Activated CD4-positive, alpha-beta T cell treated with anti-CD3 and anti-CD28 coated beads, Interleukin-2, amount 50 U/mL, for 16 hours (primary cell): ENCODE data around the gene EML1.

ENCODE experiments used
- DNase-seq: peaks from one replicate; pipeline ENCODE4 v3.0.0-alpha.2; 2020

Gene EML1

DNA sequence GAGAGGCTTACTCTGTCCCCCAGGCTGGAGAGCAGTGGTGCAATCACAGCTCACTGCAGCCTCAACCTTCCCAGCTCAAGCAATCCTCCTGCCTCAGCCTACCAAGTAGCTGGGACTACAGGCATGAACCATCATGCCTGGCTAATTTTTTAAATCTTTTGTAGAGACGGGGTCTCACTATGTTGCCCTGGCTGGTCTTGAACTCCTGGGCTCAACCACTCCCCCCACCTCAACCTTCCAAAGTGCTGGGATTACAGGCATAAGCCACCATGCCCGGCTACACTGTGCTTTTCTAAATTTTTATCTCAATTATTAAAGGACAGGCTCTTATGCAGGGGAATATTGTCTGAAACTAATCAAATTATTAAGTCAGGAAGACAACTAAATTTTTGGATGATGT is 44.6 kb downstream of the EML1 start:
- DNase-seq, result no peak

DNA sequence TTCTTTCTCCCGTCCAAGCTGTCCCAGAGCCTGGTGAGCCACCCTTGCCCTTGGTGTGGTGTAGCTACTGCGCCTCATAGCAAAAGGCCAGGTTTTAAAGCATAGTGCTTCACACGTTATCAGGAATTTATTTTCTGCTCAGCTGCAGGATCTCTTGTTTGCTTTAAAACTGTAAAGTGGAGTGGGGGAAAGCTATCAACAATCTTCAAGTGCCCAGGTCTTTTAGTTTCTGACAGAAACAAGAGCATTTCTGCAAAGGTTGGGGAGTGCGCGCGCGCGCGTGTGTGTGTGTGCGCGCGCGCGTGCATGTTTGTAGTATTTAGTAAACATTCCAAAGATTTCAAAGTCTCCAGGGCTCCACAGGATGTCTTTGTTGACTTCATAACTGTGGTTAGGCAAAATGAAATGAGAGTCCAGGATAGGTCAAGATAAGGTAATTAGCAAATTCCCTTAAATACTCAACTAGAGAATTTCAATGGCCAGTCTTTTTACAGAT is 45.5 kb downstream of the EML1 start:
- DNase-seq, result no peak

DNA sequence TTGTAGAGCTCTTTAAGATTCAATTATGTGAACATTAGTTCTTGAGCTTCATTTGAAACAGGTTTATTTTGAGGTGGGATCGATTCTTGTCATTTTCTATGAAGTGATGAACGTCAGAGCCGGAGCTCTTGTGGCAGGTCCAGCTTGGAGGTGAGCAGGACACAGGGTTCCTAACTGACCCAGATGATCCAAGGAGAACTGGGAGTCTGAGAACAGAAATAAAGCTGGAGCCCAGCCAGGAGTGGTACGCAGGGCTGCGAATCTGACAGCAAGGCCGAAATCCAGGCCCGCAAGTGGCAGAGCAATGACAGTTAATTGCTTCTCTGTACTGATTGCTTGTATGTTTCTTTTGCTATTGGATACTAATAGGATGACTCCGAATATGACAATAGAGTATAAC is 46.5 kb downstream of the EML1 start:
- no peak for DNase-seq

DNA sequence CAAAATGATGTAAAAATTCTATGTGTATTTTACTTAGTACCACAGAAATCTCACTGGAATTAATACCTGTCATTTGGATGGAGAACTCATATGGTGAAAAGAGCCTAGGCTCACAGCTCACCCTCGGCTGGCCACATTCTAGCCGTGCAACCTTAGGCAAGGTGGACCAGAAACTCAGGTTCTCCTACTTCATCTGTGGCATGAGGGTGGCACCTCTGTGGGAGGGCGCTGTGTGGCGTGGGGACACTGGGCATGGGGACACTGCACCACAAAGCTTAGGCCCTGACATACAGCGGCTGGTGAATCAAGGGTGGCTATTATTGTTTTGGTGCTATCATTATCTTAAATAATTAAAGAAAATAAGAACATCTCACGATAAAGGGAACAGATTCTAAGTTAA is 47.1 kb downstream of the EML1 start:
- DNase-seq, result no peak

DNA sequence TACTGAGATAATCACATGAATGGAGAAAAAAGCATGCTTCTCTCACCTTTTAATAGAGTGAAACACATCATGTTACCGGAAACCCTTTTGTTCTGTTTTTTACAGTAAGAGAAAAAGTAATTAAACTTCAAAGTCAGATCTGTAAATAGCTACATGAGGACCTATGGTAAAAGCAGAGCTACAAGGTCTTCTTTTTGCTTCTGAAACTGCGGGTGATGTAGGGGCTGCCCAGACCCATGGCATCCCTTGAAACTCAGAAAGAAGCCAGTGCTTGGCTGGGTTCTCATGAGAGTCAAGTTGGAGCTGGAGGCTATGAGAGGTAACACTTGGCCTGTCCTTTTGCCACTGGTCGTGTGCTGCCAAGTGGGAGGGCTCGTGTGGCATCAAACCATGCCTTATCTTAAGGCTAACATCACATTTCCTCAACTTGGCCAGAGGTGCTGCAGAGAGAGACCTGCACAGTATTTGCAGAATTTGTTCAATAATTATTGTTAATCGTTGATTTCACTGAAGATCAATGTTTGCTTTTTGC is 47.6 kb downstream of the EML1 start:
- DNase-seq, result no peak

DNA sequence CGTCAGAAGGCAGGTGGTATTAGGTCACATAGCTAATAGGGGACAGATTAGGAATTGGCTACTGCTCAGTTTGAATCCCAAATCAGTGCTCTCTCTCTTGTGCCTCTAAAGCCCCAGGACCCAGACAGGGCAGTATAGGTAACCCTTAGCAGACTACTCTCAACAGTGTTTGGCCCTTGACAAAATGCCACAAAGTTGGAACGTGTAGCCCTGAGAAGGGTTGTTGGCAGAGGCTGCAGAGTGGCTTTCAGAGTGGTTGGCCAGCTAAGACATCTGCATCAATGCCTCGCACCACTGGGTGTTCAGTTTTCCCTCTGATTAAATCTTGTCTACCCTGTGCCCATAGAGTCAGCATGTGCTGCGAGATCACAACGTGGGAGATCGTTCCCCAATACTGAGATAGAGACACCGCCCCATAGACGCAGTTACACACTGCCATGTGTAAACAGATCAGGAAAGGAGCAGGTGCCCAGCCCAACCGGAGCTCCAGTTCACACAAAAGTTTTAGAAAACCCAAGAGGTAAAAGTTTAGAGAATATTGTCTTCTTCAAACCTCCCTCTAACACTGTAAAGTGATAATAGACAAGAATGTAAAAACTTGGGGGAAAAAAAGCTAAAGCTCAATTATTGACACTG is 48.3 kb downstream of the EML1 start:
- no peak for DNase-seq

DNA sequence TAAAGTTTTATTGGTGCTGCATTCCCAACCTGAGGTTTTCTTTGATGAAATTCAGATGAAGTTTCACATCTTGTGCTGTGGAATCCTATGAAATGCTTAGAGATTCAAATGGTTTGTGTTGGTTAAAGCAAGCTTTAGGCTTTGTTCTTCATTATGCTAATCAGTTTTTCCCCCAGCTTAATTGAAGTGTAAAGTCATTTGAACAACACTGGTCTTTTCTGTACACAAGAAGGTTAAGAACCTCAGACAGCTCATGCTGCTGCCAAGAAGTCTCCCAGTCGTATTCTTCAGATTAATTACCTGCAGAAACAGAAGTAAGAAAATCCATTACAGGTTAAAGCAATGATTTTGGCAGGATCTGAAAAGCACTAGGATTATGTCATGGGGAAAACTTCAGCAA is 48.9 kb downstream of the EML1 start:
- no peak for DNase-seq

DNA sequence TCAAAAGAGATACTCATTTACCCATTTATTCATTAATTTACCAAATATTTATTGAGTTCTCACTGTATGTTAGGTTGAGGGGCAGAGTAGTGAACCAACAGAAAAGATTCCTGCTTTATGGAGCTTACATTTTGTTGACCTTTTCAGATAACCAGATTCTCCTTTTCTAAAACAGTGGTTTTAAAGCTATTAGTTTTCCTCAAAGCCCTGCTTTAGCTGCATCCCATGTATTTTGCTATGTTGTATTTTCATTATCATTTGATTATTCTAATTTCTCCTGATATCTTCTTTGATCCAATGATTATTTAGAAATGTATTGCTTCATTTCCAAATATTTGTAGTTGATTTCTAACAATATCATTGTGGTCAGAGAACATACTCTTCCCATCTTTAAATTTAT is 53.6 kb downstream of the EML1 start:
- no peak for DNase-seq

DNA sequence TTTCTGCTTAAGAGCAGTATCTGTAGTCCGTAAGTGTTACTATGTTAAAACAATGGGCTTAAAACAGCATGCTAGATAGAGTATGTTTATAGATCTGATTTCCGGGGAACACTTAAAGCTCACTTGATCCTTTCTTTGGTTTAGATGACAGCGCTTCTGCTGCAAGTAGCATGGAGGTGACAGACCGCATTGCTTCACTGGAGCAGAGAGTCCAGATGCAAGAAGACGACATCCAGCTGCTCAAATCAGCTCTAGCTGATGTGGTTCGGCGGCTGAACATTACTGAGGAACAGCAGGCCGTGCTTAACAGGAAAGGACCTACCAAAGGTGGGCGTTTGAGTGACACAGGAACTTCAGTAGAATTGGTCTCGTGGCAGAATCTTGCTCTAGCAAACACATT is 57.5 kb downstream of the EML1 start:
- DNase-seq, result no peak

DNA sequence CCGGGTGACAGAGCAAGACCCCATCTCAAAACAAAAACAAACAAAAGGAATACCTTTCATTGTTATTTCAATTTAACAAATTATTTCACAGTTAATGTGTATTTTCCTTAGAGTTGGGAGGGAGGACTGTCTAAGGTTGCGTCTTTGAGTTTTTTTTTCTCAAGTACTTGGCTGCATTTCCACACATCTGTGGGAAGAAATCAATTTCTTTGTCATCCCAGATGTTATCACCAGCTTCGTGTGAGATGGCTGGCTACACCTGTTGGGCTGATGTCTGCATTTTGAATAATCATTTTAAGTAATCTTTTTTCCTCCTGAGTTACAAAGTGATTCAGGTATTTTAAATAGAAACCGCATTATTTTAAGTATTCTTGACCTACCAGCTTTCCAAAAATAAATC is 59.4 kb downstream of the EML1 start:
- no peak for DNase-seq

DNA sequence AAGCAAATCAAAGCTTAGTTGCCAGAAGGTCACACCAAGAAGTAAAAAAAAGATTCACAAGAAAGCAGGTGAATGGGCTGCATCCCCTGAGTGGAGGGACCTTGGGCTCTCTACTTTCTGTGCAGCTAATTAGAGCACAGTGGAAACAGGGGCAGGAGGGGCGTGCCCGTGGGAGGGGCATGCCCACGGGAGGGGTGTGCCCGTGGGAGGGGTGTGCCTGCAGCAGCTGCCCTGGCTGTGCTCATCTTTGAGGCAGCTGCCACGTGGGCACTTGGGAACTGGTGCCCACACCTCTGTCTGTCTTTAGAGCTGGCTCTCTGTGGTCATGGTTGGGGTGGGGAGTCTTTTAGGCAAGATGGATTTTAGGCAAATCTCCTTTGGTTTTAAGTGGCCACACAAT is 60.0 kb downstream of the EML1 start:
- no peak for DNase-seq

DNA sequence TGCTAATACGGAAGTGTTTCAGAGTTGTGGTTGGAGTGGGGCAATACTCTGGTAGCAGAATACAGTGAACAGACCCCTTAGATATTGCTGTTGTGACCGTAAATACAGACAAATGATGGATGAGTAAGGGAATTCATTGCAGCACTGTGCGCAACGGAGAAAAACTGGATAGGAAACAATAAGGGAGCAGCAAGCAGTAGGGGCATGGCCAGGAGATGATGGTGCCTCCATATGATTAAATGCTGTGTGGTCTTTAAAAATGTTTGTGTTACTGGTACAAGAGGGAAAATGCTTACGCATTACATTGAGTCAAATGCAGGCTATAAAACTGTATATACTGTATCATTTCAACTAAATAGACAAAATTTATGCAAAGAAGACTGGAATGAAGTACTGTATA is 61.6 kb downstream of the EML1 start:
- DNase-seq, result no peak

DNA sequence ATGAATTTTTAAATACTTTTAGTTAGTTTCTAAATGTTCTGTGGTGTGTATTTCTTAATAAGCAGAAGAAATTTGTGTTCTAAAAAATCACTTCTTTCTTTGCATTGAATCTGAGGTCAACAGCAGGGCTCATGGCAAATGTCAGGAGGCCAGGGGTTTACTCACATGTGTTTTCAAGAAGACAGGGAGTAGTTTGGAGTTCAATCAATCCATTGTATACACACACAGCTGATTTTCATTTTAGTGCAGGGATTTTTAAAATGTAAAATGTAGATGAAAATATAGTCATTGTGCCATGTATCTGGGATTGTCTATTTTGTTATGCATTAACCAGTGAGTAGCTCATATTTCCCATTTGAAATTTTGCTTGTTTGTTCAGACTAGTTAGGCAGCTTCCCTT is 62.1 kb downstream of the EML1 start:
- no peak for DNase-seq

DNA sequence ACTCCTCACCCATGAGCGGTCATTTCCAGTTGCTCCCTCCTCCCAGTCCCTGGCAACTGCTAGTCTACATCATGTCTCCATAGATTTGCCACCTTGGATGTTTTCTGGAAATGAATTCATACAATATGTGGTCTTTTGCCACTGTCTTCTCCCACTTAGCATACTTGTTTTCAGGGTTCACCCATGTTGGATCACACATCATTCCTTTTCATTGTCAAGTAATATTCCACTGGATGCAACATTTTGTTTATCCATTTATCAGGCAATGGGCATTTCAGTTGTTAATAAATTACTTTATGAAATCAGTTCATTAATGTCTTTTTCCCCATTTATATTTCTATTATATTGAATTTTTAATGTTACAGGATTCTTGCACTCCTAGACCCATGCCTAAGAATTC is 64.3 kb downstream of the EML1 start:
- no peak for DNase-seq

DNA sequence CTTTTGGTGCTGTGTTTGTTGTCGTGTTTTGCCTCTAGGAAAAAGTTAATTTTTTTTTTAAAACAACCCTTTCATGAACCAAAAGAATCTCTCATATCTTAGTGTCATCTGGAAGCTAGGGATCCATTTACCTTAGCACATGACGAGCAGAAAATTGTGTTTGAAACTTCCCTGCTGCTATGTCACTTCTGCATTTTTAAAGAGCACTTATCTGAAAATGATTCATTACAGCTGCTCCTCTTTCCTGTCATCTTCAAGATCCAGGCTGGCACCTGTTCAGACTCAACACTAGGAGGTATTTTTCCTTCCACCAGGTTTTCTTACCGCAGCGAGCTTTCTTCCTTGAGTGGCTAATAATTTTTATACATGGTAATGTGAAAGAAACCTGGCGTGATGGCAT is 67.0 kb downstream of the EML1 start:
- no peak for DNase-seq

DNA sequence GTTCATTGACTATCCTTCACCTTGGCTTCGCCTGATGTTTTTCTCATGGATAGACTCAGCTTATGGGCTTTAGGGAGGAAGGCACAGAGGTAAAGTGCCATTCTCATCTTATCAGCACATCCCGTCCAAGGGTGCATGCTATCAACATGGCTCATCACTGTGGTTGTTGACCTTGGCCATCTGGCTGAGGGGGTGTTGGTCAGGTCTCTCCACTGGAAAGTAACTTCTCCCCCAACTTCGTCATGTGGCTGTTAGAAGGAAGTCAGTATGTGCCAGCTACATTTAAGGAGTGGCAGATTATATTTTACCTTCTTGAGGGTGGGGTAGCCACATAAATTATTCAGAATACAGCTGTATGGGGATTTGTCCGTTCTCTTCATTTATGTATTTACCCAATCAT is 68.9 kb downstream of the EML1 start:
- no peak for DNase-seq

DNA sequence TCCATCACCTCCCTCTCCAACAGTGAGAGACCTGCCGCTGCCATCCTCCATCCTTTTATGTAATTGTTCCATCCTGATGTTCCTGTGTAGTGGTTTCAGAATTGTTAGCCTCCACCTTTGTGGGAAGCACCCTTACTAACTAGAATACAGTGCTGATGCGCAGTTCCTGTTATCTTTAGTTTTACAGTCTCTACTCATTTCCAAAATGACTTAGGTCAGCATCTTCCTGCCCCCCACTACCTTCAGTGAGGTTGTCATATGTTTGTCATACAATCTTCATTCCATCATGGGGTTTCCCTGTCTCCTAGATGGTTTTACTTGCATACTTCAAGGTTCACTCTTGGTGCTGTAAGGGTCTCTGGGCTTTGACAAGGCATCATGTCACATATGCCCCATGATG is 69.8 kb downstream of the EML1 start:
- DNase-seq, result no peak

DNA sequence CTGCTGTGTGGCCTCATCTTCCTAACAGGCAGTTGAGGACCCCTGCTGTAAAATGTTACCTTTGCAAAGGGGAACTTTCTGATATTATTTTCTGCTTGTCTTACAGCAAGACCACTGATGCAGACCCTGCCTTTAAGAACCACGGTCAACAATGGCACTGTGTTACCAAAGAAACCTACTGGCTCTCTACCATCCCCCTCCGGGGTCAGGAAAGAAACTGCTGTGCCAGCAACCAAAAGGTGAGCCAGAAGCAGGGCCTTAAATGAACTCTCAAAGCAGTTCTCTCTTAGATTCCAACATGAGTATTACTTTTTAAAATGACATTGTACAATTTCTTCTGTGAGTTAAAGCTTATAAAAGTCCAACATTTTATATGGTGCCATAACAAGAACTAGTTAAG is 72.2 kb downstream of the EML1 start:
- no peak for DNase-seq

DNA sequence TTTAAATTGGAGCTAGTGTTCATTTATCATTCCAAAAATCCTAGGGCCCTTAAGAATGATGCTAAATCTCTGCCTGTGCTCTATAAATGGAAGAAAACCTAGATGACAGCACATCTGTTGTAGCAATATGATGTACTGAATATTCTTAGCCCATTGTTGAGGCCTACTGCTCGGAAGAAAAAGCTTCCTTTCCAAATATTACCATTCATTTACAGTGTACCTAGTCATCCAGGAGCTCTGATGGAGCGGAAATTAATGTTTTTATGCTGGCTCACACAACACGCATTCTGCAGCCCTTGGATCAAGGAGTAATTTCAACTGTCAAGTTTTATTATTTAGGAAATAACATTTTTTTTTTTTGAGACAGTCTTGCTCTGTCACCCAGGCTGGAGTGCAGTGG is 77.4 kb downstream of the EML1 start:
- no peak for DNase-seq

DNA sequence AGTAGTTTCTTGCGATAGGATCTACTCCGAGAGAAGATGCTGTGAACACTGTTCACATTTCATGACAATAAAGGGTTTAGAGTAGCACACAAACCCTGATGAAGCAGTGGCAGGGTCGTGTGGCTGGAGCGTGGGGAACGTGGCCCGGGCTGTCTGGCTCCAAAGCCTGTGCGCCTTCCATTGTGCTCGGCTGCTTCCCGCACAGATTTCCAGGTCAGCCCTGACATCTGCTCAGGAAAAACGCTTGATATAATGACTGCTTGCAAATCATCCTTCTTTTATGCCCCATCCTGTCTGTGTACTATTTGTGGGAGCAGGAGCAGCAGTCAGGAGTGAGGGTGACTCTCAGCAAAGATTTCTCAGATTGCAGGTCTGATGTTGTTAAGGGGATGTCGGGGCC is 78.6 kb downstream of the EML1 start:
- no peak for DNase-seq

DNA sequence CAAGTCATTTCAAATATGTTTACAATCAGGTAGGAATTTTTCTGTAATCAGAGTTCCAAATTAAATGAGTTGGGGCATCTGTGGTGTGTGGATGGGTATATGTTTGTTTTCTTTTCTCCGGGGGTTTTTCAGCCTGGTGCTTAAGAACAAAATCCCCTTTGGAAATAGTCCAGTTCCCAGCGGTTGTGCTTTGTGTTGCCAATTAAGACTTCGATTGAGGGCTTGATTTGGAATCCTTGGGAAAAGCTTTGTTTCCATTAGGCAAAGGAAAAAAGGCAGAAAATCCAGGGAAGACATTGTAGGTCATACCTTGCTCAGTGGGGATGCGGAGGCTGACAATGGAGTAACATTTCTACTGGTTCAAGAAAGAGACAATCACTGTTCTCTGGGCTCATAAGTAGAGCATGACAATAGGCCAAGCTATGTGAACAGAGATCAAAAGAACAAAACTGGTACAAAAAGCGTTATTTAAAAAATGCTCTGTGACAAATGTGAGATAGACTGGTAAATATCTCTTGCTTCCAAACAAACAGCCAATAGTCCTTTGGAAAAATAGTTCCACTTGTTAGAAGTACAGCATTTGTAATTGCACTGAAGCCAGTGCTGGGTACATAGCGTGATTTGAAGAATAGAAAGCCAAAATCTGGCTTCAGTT is 79.7 kb downstream of the EML1 start:
- DNase-seq, result no peak

DNA sequence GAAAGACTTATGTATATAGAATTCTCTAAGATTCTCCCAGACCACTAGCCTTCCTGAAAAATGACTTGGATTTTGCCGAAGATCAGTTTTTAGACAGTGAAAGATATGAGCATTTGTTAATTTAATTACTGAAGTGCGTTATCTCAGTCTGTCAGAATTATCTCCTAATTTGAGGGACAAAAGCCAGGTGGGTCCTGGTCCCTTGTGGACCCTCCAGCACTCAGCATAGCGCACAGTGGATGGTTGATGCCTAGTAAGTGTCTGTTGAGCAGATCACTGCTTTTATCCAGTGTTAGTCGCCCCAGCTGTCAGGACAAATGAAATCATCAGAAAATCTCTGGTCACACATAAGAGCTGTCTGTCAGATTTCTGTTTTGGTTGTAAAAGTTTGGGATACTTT is 80.4 kb downstream of the EML1 start:
- DNase-seq, result no peak

DNA sequence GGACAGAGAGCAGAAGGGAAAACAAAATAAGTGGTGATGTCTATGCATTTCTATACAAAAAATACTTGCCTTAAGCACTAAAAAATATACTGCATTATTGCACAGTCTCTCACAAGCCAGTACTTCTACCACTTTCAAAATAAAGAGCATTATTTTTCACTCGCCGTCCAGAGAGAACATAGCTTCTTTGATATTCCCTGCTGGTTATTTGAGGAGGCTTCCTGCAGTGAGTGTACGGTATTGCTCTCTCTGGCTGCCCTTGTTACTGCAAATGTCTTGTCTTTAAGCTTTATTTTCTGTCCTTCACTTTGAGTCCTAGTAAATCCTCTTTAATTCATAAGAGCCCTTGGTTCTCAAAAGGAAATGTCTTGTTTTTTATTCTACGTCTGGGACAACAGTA is 81.1 kb downstream of the EML1 start:
- no peak for DNase-seq

DNA sequence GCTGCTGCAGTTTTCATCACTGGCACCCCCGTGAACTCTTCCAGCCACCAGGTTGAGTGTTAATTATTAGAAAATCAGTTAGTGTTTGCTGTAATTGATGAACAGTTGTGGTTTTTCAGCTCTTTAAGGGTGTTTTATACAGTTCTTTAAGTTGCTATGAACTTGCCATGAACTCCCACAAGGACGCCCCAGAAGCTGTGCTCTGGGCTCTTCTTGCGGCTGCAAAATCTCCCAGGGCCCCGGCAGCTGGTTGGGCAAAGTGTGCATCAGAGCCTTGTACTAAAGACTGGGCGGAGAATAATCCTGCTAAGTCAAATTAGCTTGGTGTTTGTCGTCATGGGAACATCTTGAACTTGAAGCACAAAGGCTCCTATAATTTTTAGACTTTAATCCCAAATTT is 82.2 kb downstream of the EML1 start:
- no peak for DNase-seq

DNA sequence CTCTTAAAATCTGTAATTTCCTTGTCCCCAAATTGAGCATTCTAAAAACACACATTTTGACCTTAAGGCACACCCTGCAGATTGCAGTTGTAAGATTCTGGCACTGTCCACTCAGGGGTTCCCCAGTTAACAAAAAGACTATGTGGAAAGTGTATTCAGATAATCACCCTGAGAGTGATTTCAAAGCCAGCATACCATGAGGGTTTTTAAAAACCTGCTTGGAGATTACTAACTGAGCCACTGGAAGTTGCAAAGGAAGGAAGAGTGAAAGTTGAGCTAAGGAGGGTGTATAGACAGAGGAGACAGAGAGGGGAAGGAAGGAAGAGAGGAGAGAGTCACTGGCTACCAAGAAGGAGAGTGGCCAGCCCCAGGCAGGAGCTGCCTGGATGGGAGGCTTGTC is 82.6 kb downstream of the EML1 start:
- no peak for DNase-seq
